Islet precursor cell (in vitro differentiated cells): ENCODE results near the gene RPS3A.
"Not testable (repeated sequence)": the region's sequence is repeated elsewhere in the genome, so short reads cannot be mapped to it uniquely, and the experiment has no call there.

Experiments
- DNase-seq: peaks from one replicate; pipeline ENCODE4 v3.0.0-alpha.2; 2018

RPS3A gene

DNA sequence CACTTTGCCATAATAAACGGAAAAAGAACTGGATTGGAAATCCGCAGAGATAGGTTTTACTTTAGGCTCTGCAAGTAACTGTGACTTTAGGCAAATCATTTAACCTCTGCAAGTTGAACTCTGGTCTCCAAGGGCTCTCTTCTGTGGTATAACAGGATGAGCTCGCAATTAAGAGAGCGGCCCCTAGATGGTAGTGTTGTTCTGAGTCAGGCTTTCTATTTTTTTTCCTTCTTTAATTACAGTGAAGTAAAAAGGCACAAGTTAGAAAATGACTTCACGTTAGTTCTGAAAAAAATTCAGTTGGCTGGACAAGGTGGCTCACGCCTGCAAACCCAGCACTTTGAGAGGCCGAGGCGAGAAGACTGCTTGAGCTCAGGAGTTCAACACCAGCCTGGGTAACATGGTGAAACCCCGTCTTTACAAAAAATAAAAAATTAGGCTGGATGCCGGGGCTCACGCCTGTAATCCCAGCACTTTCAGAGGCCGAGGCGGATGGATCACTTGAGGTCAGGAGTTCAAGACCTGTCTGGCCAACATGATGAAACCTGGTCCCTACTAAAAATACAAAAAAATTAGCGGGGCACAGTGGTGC is 18.0 kb downstream of the RPS3A start:
- peak; percentile 82 for DNase-seq

DNA sequence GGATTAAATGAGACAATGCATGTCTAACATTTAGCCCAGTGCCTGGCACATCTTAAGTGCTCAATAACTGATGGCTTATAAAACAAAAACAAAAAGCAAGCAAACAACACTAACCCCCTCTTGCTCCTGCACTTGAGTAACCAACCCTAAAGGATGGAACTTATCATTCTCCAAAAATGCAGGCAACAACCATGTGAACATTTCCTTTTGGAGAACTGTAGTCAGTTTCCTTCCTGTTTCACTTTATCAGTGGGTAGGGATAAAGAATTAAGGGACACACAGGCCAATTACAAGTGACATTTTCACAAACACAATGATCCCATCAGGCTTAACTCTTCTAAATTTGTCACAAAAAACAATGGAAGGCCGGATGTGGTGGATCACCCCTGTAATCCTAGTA is 30.4 kb downstream of the RPS3A start:
- DNase-seq = no peak

DNA sequence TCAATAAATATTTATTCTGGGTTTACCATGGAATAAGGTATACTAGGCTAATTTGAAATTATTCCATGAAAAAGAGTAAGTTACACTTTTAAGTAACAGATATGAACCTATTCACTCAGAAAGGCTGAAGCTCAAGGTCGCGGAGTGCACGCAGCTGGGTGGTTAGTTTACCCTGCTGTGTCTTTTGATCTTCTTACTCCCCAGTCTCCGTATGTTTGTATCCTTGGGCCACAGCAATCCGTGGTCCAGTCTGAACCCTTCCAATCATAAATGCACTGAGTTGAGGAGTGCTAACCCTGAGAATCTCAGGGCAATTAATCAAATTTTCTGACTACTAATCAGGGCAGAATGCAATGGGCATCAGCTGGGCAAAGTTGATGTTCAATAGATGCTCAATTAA is 33.9 kb downstream of the RPS3A start:
- DNase-seq = no peak

DNA sequence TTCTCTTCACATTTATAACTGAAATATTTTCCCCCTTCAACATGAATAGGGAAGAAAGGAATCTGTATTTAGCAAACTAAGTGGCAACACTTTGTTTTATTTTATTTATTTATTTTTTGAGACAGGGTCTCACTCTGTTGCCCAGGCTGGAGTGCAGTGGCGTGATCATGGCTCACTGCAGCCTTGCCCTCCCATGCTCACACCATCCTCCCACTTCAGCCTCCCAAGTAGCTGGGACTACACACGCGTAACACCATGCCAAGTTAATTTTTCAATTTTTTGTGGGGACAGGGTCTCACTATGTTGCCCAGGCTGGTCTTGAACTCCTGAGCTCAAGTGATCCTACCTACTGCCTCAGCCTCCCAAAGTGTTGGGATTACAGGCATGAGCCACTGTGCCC is 36.6 kb downstream of the RPS3A start:
- DNase-seq = not testable (repeated sequence)

DNA sequence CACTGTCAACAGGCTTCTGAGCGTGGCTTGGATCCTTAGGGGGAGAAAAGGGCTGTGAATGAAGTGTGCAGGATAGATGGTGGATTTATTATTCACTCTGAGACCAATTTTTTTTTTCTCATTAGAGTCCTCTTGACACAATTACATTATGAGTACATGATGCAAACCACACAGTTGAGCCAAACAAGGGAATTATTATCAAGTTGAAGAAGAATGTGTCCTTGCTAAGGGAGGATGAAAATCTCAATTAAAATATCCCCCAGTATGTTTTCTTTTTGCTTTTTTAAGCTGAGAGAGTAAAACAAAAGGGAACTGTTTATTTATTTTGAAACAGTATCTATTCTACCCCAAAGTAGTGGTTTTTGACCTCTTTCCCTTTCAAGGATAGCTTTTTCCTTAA is 40.4 kb downstream of the RPS3A start:
- DNase-seq = no peak

DNA sequence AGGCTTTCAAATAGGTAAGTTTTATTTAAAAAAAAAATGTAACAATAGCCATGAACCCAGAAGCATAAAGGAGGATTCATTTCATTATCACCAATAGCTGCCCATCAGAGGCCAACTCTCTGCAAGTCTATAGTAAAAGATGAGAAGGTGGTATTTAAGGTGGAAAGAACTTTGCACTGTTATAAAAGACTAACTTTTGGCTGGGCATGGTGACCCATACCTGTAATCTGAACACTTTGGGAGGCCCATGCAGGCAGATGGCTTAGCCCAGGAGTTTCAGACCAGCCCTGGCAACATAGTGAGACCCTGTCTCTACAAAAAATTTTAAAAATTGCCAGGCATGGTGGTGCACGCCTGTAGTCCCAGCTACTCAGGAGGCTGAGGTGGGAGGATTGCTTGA is 43.3 kb downstream of the RPS3A start:
- DNase-seq = no peak

DNA sequence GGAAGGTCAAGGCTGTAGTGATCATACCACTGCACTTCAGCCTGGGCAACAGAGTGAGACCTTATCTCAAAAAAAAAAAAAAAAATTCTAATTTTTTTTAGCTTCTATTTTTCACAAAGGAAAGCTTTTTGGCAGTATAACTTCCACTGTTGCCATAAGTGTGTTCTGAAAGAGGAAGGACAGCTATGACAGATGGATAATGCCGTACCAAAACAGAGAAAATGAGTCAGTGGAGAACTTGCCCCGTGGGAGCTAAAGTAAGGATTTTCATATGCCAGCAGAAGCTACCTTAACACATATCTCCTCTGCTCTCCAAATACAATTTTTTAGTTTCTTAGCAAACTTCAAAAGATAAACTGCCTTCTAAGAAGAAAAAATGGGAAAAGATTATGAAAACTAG is 43.7 kb downstream of the RPS3A start:
- DNase-seq = no peak

DNA sequence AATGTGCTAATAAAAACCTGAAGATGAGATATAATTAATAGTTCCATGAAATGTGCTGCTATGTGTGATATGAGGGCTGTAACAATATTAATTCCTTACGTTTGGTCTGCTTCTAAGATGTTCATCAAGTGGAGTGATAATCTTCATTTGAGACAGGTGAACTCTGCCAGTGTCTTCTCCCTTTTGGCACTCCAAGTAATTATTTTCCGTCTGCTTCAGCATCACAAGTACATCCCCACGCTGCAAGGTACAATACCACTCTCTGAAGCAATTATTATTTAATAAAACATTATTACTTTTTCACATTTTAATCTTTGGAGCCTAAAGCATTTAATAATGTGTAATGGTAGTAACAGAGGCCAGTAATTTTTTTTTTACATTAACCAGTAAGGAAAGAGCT is 44.4 kb downstream of the RPS3A start:
- DNase-seq = no peak

DNA sequence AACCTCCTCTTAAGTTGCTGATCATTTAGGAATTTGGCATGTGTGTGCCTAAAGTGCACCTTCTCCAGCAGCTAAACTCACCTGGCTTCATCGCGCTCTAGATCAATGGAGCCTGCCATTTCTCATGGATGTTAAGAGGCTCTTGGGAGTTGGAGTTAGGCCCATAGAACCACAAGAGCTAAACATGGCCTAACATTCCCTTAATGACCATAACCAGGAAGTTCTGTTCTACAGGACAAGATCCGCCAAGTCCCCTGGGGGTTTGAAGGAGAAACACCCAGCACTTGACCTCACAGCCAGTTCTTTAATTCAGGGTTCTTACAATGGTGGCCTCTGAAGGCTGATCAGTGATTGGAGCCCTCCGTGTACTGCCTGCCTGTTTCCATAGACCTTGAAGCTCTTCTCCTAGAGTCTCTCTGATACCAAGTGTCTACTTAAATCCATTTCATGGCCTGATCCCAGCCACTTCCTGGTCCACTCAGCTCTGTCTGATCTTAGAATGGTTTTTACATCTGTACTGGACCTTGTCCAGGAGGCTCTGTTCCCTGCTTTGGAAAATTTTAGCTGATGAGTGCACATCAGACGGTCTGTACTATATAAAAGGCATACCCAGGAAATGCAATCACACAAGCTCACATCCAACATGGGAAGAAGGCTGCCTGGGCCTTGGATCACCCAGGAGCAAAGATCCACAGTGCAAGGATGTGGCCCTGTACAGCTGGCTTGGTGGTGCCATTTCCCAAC is 45.1 kb downstream of the RPS3A start:
- DNase-seq = no peak

DNA sequence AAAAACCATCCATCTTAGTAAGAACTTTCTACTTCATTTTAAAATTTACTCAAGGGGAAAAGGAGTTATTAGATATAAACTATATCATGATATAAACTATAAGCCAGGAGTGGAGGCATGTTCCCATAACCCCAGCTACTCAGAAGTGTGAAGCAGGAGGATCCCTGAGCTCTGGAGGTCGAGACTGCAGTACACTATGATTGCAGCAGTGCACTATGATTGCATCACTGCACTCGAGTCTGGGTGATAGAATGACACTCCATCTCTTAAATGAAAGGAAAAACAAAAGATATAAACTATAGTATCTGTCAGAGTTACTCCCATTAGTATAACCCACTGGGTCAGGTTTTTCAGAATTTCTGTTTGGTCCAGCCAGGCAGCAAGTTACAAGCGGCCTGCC is 47.6 kb downstream of the RPS3A start:
- DNase-seq = no peak

DNA sequence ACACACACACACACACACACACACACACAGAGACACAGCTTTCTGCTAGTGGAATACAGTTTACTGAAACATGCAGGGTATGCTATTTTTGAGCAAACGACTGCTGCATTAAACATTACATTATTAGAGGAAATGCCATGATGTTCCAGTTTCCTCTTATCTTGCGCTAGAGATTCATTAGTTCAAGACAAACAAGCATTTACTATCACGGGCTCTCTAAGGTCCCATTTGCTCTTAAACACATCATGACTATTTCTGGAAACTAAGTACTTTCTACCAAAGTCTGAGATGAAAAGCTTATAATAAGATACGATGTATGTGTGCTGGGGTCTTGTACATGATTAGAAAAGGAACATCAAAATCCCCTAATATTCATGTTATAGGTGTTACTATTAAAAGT is 48.8 kb downstream of the RPS3A start:
- no peak for DNase-seq

DNA sequence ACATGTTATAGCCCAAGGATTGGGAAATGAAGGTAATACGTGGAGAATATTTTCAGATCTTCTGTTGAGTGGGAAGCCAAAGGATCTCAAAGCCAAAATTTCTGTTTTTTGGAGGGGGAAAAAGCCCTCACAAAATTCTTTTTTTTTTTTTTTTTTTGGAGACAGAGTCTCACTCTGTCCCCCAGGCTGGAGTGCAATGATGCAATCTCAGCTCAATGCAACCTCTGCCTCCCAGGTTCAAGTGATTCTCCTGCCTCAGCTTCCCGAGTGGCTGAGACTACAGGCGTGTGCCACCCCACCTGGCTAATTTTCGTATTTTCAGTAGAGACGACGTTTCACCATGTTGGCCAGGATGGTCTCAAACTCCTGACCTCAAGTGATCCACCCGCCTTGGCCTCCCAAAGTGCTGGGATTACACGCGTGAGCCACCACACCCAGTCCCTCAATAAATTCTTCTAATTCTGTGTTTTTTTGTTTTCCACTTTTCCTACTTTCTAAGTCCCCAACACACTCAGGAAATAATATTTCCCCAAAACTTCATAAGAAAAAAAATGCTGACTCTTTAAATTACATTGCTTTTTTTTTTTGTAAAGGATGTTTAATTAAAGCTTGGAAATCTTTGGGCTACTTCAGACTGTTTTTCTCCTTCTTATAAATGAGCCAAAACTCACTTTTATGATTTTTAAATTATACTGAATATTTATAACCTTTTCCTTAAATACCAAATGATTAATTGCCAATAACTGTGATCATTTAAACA is 51.6 kb downstream of the RPS3A start:
- no peak for DNase-seq

DNA sequence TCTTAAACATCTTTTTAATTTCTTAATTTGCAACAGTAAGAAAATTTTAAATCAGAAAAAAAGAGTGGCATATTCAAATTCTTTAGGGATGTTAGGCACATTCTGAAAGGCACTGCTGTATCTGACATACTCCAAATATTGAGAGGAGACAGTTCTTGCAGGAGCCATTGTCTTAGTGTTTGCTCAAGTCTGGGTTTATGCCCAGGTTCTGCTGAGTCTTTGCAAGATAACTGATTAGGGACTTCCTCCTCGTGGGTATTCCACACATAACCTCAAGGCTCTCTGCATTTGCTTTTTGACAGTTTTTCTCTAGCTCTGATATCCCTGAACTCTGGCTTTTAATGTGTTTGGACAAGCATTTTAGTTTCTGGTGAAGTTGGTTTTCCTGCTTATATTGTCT is 52.6 kb downstream of the RPS3A start:
- DNase-seq = no peak

DNA sequence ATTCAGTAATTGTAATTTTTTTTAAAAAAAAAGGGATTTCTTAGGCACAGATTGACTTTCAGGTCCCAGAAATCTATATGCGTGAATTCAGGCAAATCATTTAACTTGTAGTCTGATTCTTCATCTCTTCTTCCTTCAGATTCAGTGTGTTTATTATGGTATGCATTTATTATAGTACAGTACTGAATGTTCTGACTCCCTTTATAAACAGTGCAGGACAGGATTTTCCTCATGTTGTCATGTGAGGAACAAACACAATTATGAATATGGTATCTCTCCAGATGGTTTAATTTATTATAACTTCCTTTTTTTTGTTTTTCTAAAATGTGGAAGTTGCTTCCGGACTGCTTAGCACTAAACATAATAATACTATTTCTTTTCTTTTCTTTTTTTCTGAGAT is 54.2 kb downstream of the RPS3A start:
- no peak for DNase-seq
